ENCODE data around the gene UNK. TPM values are rescaled to one million over a fixed set of nuclear protein-coding genes. Genes with fewer than 3 reads are reported as not detected.
A peak's percentile ranks its signal among the peaks of the same experiment; 100 is the strongest.

The UNK gene
- total RNA-seq, 1 donor: 30.2 TPM

DNA sequence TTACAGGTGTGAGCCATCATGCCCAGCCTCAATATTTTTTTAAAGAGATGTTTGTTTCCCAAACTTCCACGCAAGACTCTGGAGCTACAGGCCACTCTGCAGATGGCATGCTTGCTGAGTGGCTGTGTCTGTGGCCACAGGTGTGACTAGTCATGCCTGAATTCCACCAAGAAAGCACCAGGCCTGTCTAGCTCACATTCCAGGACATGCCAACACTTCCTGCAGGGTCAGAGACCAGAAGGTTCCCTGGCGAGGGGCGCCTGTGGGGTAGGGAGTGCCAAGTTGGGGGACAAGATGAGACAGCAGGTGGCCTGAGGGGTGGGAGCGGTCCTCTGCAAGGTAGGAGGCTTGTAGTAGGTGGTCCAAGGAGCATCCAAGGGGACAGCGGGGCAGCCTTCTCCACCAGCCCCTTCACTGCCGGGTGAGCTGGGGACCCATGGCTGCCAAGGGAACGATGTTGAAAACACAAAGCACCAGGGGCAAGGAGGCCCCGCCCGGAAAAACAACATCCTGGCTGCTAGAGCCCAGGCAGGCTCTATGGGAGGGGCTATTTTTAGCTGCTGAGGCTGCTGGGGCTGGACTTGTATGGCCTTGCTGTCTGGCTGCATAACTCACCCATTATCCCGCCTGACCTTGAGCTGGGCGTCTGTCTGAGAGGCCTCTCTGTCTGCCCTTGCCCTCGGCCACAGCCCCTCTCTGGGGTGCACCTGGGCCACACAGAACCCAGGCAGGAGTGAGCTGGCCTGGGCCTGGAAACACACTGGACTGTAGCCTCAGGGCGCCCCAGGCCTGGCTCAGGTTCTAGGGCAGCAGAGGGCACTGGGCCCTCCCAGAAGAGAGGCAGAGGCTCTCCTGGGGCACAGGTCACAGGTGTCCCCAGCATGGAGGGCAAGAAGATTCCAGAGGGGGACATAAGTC, 88.1 kb downstream of the UNK start:
- DNase-seq (ENCODE audit: low read depth): peak; percentile 83
- no peak overlapping the region for H3K4me3 ChIP-seq (ENCODE audit: low read depth, low read length)
- no peak for TF ChIP-seq CTCF (IDR thresholded peaks at IDR 0.05; ENCODE audit: insufficient read depth, low read length)

DNA sequence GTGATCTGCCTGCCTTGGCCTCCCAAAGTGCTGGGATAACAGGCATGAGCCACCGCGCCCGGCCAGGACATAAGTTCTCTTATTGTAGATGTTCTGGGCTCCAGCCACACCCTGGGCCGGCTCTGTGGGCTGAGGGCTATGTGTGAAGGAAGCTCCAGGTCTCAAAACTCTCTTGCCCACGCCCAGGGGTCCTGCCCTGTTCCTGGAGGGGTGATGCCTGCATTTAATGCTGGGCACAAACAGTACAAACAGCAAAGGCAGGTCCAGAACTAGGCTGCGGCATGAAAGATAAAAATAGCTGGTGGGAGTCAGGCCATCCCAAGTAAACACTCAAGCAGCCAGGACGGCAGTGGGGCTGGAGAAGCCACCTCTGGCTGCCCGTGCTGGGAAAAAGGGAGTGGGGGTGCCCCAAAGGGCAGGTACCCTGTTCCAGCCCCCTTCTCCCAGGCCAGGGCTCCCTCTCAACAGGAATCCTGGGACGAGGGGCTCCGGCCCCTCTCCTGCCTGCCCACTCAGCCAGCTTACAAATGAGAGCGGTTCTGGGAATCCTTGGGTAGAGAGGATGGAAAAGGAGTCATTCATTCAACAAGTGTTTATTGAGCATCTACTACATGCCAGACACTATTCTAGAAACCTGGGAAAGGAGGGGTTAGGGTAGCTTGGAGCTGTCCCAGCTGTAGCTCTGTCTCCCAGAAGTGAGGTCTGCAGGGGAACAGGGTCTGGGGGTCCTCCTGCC, 89.1 kb downstream of the UNK start:
- no peak for TF ChIP-seq CTCF (IDR thresholded peaks at IDR 0.05; ENCODE audit: insufficient read depth, low read length)
- no peak overlapping the region for H3K4me3 ChIP-seq (ENCODE audit: low read depth, low read length)
- no peak for DNase-seq (ENCODE audit: low read depth)

DNA sequence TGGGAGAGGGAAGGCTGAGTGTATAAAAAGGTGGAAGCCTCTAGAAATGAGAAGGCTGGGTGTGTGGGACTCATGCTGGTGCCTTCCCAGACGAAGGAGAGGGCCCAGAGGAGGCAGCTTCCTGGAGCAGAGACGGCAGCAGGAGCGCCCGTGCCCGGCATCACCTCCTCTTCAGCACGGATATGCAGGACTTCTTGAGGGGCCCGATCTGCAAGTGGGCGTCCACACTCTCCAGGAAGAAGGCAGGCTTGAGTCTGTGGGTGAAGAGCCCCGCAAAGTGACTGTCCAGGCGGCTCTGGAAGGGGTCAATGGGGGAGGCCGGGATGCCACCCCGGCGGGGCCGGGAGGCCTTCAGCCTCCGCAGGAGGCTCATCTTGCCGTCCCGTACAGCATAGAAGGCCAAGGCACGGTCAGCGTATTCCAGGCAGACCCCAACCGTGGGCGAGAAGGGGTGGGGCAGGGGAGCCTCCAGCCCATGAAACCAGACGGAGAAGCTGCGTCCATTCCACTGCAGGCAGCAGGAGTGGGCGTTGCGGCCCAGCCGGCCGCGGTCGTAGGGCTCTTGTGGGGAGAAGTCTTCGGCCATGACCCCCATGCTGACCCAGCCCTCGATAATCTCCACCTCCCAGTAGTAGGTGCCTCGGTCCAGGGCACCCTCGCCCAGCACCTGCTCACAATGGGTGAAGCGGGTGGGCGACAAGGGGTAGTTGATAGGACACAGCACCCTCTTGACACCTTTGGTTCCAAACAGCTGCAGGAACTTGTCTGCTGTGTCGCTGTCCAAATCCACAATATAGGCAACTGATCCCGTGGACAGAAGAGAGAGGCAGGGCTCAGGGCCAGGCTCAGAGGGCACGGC, 89.9 kb downstream of the UNK start:
- DNase-seq (ENCODE audit: low read depth): no peak
- H3K4me3 ChIP-seq (ENCODE audit: low read depth, low read length): no peak overlapping the region
- no peak for TF ChIP-seq CTCF (IDR thresholded peaks at IDR 0.05; ENCODE audit: insufficient read depth, low read length)

Other genes with a start within 250 kb of the UNK start
- gene MYO15B, start 197.0 kb upstream of the UNK start, total RNA-seq (ENCODE audit: low replicate concordance): 1.4 and 16.8 TPM in 2 replicates
- gene SMIM5, start 151.4 kb upstream of the UNK start, total RNA-seq (ENCODE audit: low replicate concordance): not detected in 2 replicates
- gene RECQL5, start 117.7 kb upstream of the UNK start, total RNA-seq (ENCODE audit: low replicate concordance): 17.6 and 22.2 TPM in 2 replicates
- gene SAP30BP, start 117.5 kb upstream of the UNK start, total RNA-seq (ENCODE audit: low replicate concordance): 45.8 and 93.8 TPM in 2 replicates
- gene ITGB4, start 63.3 kb upstream of the UNK start, total RNA-seq (ENCODE audit: low replicate concordance): 0.09 and 0.16 TPM in 2 replicates
- gene GALK1, start 19.6 kb upstream of the UNK start, total RNA-seq (ENCODE audit: low replicate concordance): 20.6 and 35.9 TPM in 2 replicates
- 0.54 and 2.3 TPM in 2 replicates for gene UNC13D, start 59.6 kb downstream of the UNK start, total RNA-seq (ENCODE audit: low replicate concordance)
- 23.3 and 24.1 TPM in 2 replicates for gene WBP2, start 70.5 kb downstream of the UNK start, total RNA-seq (ENCODE audit: low replicate concordance)
- gene TRIM47, start 93.8 kb downstream of the UNK start, total RNA-seq (ENCODE audit: low replicate concordance): 14.9 and 20.9 TPM in 2 replicates
- gene TRIM65, start 112.1 kb downstream of the UNK start, total RNA-seq (ENCODE audit: low replicate concordance): 7.7 and 11.4 TPM in 2 replicates
- 27.0 and 39.2 TPM in 2 replicates for gene MRPL38, start 120.1 kb downstream of the UNK start, total RNA-seq (ENCODE audit: low replicate concordance)
- 14.1 and 21.1 TPM in 2 replicates for gene FBF1, start 156.2 kb downstream of the UNK start, total RNA-seq (ENCODE audit: low replicate concordance)
- 47.0 and 61.5 TPM in 2 replicates for gene ACOX1, start 194.4 kb downstream of the UNK start, total RNA-seq (ENCODE audit: low replicate concordance)
- gene TEN1, start 194.4 kb downstream of the UNK start, total RNA-seq (ENCODE audit: low replicate concordance): 16.0 and 18.3 TPM in 2 replicates
- gene CDK3, start 216.0 kb downstream of the UNK start, total RNA-seq (ENCODE audit: low replicate concordance): 1.1 TPM in 1 of 2 replicates, not detected in the other
- not detected in 2 replicates for gene EVPL, start 242.5 kb downstream of the UNK start, total RNA-seq (ENCODE audit: low replicate concordance)

All from fibroblast of the aortic adventitia (primary cell).